Measurements from ENCODE around the gene FOXP1.
"Not testable (repeated sequence)": the region's sequence is repeated elsewhere in the genome, so short reads cannot be mapped to it uniquely, and the experiment has no call there.

Gene FOXP1

GRCh38 chr3:71330505-71330904, 253.0 kb downstream of the FOXP1 start:
- DNase-seq = no peak
- no peak for TF ChIP-seq CTCF (IDR thresholded peaks at IDR 0.05; ENCODE audit: low read depth, low read length)
- Histone ChIP-seq H3K27ac (no peak overlapping the region), H3K27me3 (ENCODE audit: insufficient read depth, low read depth, severe bottlenecking) (no peaks in the 10 kb centered on the region), H3K4me3 (ENCODE audit: low read depth, low read length) (no peak overlapping the region), H3K9me3 (ENCODE audit: severe bottlenecking) (no peaks in the 10 kb centered on the region), H3K36me3 (no peaks in the 10 kb centered on the region)

- Histone ChIP-seq H3K36me3 (no peaks in the 10 kb centered on the region), H3K9me3 (ENCODE audit: severe bottlenecking) (no peaks in the 10 kb centered on the region), H3K27ac (no peak overlapping the region), H3K27me3 (ENCODE audit: insufficient read depth, low read depth, severe bottlenecking) (no peaks in the 10 kb centered on the region), H3K4me3 (ENCODE audit: low read depth, low read length) (no peak overlapping the region)
- no peak for DNase-seq
- no peak for TF ChIP-seq CTCF (IDR thresholded peaks at IDR 0.05; ENCODE audit: low read depth, low read length)
Measured at GRCh38 chr3:71329817-71330216, 253.7 kb downstream of the FOXP1 start.

- DNase-seq = no peak
Measured at GRCh38 chr3:71328926-71329325, 254.6 kb downstream of the FOXP1 start.

GRCh38 chr3:71327936-71328335, 255.6 kb downstream of the FOXP1 start:
- Histone ChIP-seq H3K4me3 (ENCODE audit: low read depth, low read length) (no peak overlapping the region), H3K36me3 (no peaks in the 10 kb centered on the region), H3K27me3 (ENCODE audit: insufficient read depth, low read depth, severe bottlenecking) (no peaks in the 10 kb centered on the region), H3K9me3 (ENCODE audit: severe bottlenecking) (no peaks in the 10 kb centered on the region), H3K27ac (no peak overlapping the region)
- DNase-seq = no peak
- no peak for TF ChIP-seq CTCF (IDR thresholded peaks at IDR 0.05; ENCODE audit: low read depth, low read length)

More at GRCh38 chr3:71328926-71329325, 254.6 kb downstream of the FOXP1 start:
- no peaks in the 10 kb centered on the region for H3K9me3 ChIP-seq (ENCODE audit: severe bottlenecking)
- H3K36me3 ChIP-seq = no peaks in the 10 kb centered on the region
- no peak overlapping the region for H3K4me3 ChIP-seq (ENCODE audit: low read depth, low read length)
- no peaks in the 10 kb centered on the region for H3K27me3 ChIP-seq (ENCODE audit: insufficient read depth, low read depth, severe bottlenecking)
- no peak overlapping the region for H3K27ac ChIP-seq
- TF ChIP-seq CTCF (IDR thresholded peaks at IDR 0.05; ENCODE audit: low read depth, low read length) = no peak

GRCh38 chr3:71325715-71326114, 257.8 kb downstream of the FOXP1 start:
- H3K9me3 ChIP-seq (ENCODE audit: severe bottlenecking) = no peaks in the 10 kb centered on the region
- no peaks in the 10 kb centered on the region for H3K36me3 ChIP-seq
- TF ChIP-seq CTCF (IDR thresholded peaks at IDR 0.05; ENCODE audit: low read depth, low read length) = no peak
- no peaks in the 10 kb centered on the region for H3K27me3 ChIP-seq (ENCODE audit: insufficient read depth, low read depth, severe bottlenecking)
- no peak overlapping the region for H3K4me3 ChIP-seq (ENCODE audit: low read depth, low read length)
- DNase-seq = no peak
- H3K27ac ChIP-seq = no peak overlapping the region

GRCh38 chr3:71324224-71324623, 259.3 kb downstream of the FOXP1 start:
- not testable (repeated sequence) for H3K4me3 ChIP-seq (ENCODE audit: low read depth, low read length); H3K36me3 ChIP-seq; H3K27me3 ChIP-seq (ENCODE audit: insufficient read depth, low read depth, severe bottlenecking); H3K27ac ChIP-seq; H3K9me3 ChIP-seq (ENCODE audit: severe bottlenecking); DNase-seq

Measured in WERI-Rb-1 (cell line).